HepG2 (cell line): ENCODE measurements around the gene FAM81A. TPM values are rescaled to one million over a fixed set of nuclear protein-coding genes. Genes with fewer than 3 reads are reported as not detected.

Source experiments
- ATAC-seq: fragments of 200-7000 bp; cut with Tn5 transposase; 3 replicates; pipeline ENCODE4 v1.9.1; 2020; ENCODE audit warnings: mild to moderate bottlenecking, moderate library complexity
- BruUV-seq: library from RNA; stranded (reverse); fragments of 400-500 nt; replicated peaks from 2 replicates; lab custom pipeline; 2021; lab: Mats Ljungman, UMichigan
- CTCF ChIA-PET: fragments of 300-600 bp; formaldehyde crosslinking; extraction: SDS; loops from one replicate; lab custom pipeline; 2021; ENCODE audit warnings: low total read pairs, inconsistent platforms, low intra/inter-chr PET ratio; lab: Yijun Ruan, JAX
- POLR2A ChIA-PET: fragments of 350-600 bp; sonication (Branson Sonifier 250); formaldehyde crosslinking; loops from one replicate; lab custom pipeline; 2020; ENCODE audit warnings: antibody characterized with exemption, inconsistent platforms; lab: Yijun Ruan, JAX
- DNase-seq: peaks from one replicate; pipeline ENCODE4 v3.0.0-alpha.2; 2015; ENCODE audit warnings: low spot score
- FAIRE-seq: peaks from 3 replicates; lab custom pipeline; 2011; peaks lifted over from hg19 to GRCh38; lab: Jason Lieb, UNC
- H2AFZ ChIP-seq: one replicate; pipeline ENCODE4 v1.6.1; 2011; ENCODE audit warnings: low read length, inconsistent platforms
- H3K27ac ChIP-seq: fragments of 300-600 bp; 3 replicates; pipeline ENCODE4 v1.8.0; 2011; ENCODE audit warnings: mixed run types, mild to moderate bottlenecking, mixed read lengths, low read length, inconsistent platforms; ENCODE audit not compliant: insufficient read depth; ENCODE audit errors: extremely low read length
- H3K27me3 ChIP-seq, 2 experiments: fragments of 200-600 bp in 1 of 2; 2 replicates in 1 of 2; 3 replicates in 1 of 2; pipeline versions ENCODE4 v1.6.0 to v1.8.0; 2011; ENCODE audit warnings: low read length in 2 of 2, mild to moderate bottlenecking in 2 of 2, moderate library complexity in 2 of 2, inconsistent platforms in 1 of 2; ENCODE audit not compliant: insufficient read depth in 2 of 2, control insufficient read depth in 1 of 2
- H3K36me3 ChIP-seq, 2 experiments: fragments of 200-600 bp in 1 of 2; replicated peaks in 1 of 2; 2 replicates in 1 of 2; 3 replicates in 1 of 2; pipeline versions ENCODE4 v1.5.1 to v1.8.0; 2011; ENCODE audit warnings: low read length in 2 of 2, inconsistent platforms in 1 of 2; ENCODE audit not compliant: insufficient read depth in 2 of 2, control insufficient read depth in 1 of 2
- H3K4me1 ChIP-seq: 2 replicates; pipeline ENCODE4 v1.5.1; 2012; ENCODE audit warnings: low read length, inconsistent platforms; ENCODE audit not compliant: insufficient read depth
- H3K4me2 ChIP-seq: 2 replicates; pipeline ENCODE4 v1.6.0; 2011; ENCODE audit warnings: low read depth, low read length, inconsistent platforms
- H3K4me3 ChIP-seq, 3 experiments: fragments of 200-600 bp in 1 of 3; sonication (generic), shearing (Covaris generic) in 1 of 3; replicated peaks in 1 of 3; 2 replicates each; pipeline ENCODE4 v1.5.1; 2011 to 2016; ENCODE audit warnings: low read length in 3 of 3, inconsistent platforms in 2 of 3, low read depth in 2 of 3, mild to moderate bottlenecking in 2 of 3, control low read depth in 1 of 3, mixed read lengths in 1 of 3; ENCODE audit not compliant: insufficient read depth in 1 of 3
- H3K79me2 ChIP-seq: one replicate; pipeline ENCODE4 v1.6.1; 2011; ENCODE audit warnings: low read length, inconsistent platforms; ENCODE audit not compliant: insufficient read depth
- H3K9ac ChIP-seq: 2 replicates; pipeline ENCODE4 v1.6.0; 2011; ENCODE audit warnings: mild to moderate bottlenecking, low read depth, low read length, inconsistent platforms; ENCODE audit not compliant: insufficient read depth
- H3K9me3 ChIP-seq: 2 replicates; pipeline ENCODE4 v1.5.1; 2012; ENCODE audit warnings: mild to moderate bottlenecking, low read length
- H4K20me1 ChIP-seq: 2 replicates; pipeline ENCODE4 v1.6.0; 2011; ENCODE audit warnings: inconsistent platforms, mild to moderate bottlenecking, low read length, moderate library complexity; ENCODE audit not compliant: insufficient read depth
- AGO1 ChIP-seq: fragments of 200-400 bp; formaldehyde crosslinking; IDR thresholded peaks from 2 replicates; pipeline ENCODE4 v1.6.1; 2017; ENCODE audit warnings: mild to moderate bottlenecking, low read depth, low read length, moderate library complexity; ENCODE audit not compliant: poor library complexity, severe bottlenecking
- GZF1 ChIP-seq: sonication (generic); formaldehyde crosslinking; IDR thresholded peaks from 2 replicates; pipeline ENCODE4 v1.5.1; 2020; ENCODE audit warnings: mild to moderate bottlenecking, missing genetic modification reagents
- NONO ChIP-seq, 2 experiments: fragments of 450-650 bp in 1 of 2; sonication (generic) in 1 of 2; formaldehyde crosslinking in 1 of 2; IDR thresholded peaks in 1 of 2; conservative IDR thresholded peaks in 1 of 2; 2 replicates each; pipeline versions ENCODE4 v1.6.1 to v1.8.0; 2017 to 2022; ENCODE audit warnings: mild to moderate bottlenecking in 1 of 2, missing genetic modification reagents in 1 of 2, moderate library complexity in 1 of 2
- NR2F6 ChIP-seq, 2 experiments: IDR thresholded peaks; 2 replicates each; pipeline ENCODE4 v1.6.1; 2016; ENCODE audit warnings: antibody characterized with exemption in 1 of 2, mild to moderate bottlenecking in 1 of 2
- PHF8 ChIP-seq: sonication (generic); formaldehyde crosslinking; IDR thresholded peaks from 2 replicates; pipeline ENCODE4 v1.5.0; 2020; ENCODE audit warnings: missing genetic modification reagents
- SMC3 ChIP-seq: IDR thresholded peaks from 2 replicates; pipeline ENCODE4 v1.6.1; 2011; ENCODE audit warnings: low read length, improper control_type of control experiment
- SP2 ChIP-seq: sonication (generic); formaldehyde crosslinking; IDR thresholded peaks from 2 replicates; pipeline ENCODE4 v1.5.1; 2020; ENCODE audit warnings: mild to moderate bottlenecking, missing genetic modification reagents
- SRF ChIP-seq: IDR thresholded peaks from 2 replicates; pipeline ENCODE4 v1.6.1; 2011; ENCODE audit warnings: mild to moderate bottlenecking, low read depth, low read length, moderate library complexity
- STAG1 ChIP-seq: sonication (generic); formaldehyde crosslinking; IDR thresholded peaks from 2 replicates; pipeline ENCODE4 v1.4.0; 2020; ENCODE audit warnings: missing genetic modification reagents
- TCF7L2 ChIP-seq: IDR thresholded peaks from 2 replicates; pipeline ENCODE4 v1.6.1; 2011; ENCODE audit warnings: mild to moderate bottlenecking, low read depth, low read length, moderate library complexity
- U2AF2 ChIP-seq: fragments of 200-400 bp; formaldehyde crosslinking; IDR thresholded peaks from 2 replicates; pipeline ENCODE4 v1.6.1; 2017; ENCODE audit warnings: low read depth, mild to moderate bottlenecking, low read length
- ZNF879 ChIP-seq: sonication (generic); formaldehyde crosslinking; IDR thresholded peaks from 2 replicates; pipeline ENCODE4 v1.8.1; 2023; ENCODE audit warnings: missing genetic modification reagents
- WGBS: methylation state at CpG from one replicate; pipeline ENCODE4 v1.1.6; 2017; ENCODE audit warnings: low lambda C conversion rate; 5-methylcytosine and 5-hydroxymethylcytosine counted together
- in situ Hi-C: cut with HindIII; loops from 2 replicates; pipeline ENCODE4 v1.10.0; 2017; ENCODE audit warnings: low pct_unique_long_range_greater_than_20kb; ENCODE audit not compliant: extremely low pct_ligation_motif_present
- intact Hi-C: fragments of 100-400 bp; cut with micrococcal nuclease; formaldehyde crosslinking; loops from one replicate; pipeline ENCODE4 v1.10.0; 2022; ENCODE audit not compliant: unreplicated experiment
- polyA plus RNA-seq, 8 experiments: library from polyadenylated mRNA; depleted of rRNA in 3 of 8; stranded (reverse) in 7 of 8; unstranded in 1 of 8; fragments of >200 nt; fragmentation: Illumina TruSeq in 4 of 8; extraction: Trizol in 4 of 8; gene quantifications; 2 replicates each; pipeline versions ENCODE4 v1.2.1 to v1.2.3, GENCODE V29; 2011 to 2016; ENCODE audit warnings: low read depth in 4 of 8, missing spikeins in 1 of 8, mixed read lengths in 1 of 8; ENCODE audit not compliant: insufficient read depth in 1 of 8
- total RNA-seq, 5 experiments: library from RNA; depleted of rRNA; stranded (reverse); fragments of >200 nt; fragmentation: Illumina TruSeq; extraction: Trizol; gene quantifications; 2 replicates each; pipeline ENCODE4 v1.2.3, GENCODE V29; 2016; ENCODE audit warnings: low read depth in 1 of 5
- TF ChIP-seq, protein P1 (sequence below): sonication (generic); formaldehyde crosslinking; IDR thresholded peaks from 2 replicates; pipeline ENCODE4 v1.9.0; 2021; ENCODE audit warnings: missing genetic modification reagents, borderline replicate concordance
- TF ChIP-seq, protein P2 (sequence below): sonication (generic); formaldehyde crosslinking; IDR thresholded peaks from 2 replicates; pipeline ENCODE4 v1.4.0; 2020; ENCODE audit warnings: missing genetic modification reagents, borderline replicate concordance
- TF ChIP-seq, protein P3 (sequence below), 2 experiments: sonication (generic) in 1 of 2; formaldehyde crosslinking in 1 of 2; IDR thresholded peaks; 2 replicates each; pipeline versions ENCODE4 v1.5.1 to v1.6.1; 2011 to 2020; ENCODE audit warnings: borderline replicate concordance in 1 of 2, low read depth in 1 of 2, low read length in 1 of 2, mild to moderate bottlenecking in 1 of 2, missing genetic modification reagents in 1 of 2, moderate library complexity in 1 of 2

FAM81A gene
- total and polyA plus RNA-seq, 2 of the 13 experiments (the other 11 are each of a cell fraction or from before 2014, with no cell fraction given): 0.09 TPM; not detected in 1

DNA sequence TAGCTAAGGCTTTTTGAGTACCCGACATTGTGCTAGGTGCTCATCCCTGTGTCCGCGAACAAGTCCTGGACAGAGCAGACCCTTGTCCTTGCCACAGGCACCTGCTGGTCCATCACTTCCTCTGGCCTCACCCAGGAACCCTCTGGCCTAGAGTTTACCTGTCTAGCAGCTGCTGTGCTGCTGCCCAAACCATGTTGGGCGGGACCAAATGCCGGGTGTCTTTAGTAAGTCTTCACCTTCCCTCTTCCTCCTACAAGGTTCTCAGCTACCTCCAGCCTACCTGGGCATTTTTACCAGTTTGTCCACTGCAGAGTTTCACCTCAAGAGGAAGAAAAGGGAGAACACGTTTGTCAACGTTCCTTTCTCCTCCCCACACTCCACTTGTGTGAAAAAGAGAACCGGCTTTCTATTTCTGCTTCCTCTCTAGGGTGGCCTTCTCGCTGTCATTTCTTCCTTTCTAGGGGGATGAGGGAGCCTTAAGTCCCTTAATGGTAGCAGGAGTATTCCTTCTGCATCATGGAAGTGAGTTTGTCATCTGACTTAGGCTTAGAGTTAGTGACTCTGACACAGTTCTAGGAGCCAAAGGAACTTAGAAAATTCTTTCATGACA, 93.2 kb downstream of the FAM81A start (continued):
- TF ChIP-seq, protein P1, sequence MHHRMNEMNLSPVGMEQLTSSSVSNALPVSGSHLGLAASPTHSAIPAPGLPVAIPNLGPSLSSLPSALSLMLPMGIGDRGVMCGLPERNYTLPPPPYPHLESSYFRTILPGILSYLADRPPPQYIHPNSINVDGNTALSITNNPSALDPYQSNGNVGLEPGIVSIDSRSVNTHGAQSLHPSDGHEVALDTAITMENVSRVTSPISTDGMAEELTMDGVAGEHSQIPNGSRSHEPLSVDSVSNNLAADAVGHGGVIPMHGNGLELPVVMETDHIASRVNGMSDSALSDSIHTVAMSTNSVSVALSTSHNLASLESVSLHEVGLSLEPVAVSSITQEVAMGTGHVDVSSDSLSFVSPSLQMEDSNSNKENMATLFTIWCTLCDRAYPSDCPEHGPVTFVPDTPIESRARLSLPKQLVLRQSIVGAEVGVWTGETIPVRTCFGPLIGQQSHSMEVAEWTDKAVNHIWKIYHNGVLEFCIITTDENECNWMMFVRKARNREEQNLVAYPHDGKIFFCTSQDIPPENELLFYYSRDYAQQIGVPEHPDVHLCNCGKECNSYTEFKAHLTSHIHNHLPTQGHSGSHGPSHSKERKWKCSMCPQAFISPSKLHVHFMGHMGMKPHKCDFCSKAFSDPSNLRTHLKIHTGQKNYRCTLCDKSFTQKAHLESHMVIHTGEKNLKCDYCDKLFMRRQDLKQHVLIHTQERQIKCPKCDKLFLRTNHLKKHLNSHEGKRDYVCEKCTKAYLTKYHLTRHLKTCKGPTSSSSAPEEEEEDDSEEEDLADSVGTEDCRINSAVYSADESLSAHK (CRISPR knock-in tag): no peak
- TF ChIP-seq ZNF879 (CRISPR knock-in tag) (no peak), SP2 (CRISPR knock-in tag) (no peak), TCF7L2 (no peak)
- TF ChIP-seq, all 625 proteins: peak for 0

DNA sequence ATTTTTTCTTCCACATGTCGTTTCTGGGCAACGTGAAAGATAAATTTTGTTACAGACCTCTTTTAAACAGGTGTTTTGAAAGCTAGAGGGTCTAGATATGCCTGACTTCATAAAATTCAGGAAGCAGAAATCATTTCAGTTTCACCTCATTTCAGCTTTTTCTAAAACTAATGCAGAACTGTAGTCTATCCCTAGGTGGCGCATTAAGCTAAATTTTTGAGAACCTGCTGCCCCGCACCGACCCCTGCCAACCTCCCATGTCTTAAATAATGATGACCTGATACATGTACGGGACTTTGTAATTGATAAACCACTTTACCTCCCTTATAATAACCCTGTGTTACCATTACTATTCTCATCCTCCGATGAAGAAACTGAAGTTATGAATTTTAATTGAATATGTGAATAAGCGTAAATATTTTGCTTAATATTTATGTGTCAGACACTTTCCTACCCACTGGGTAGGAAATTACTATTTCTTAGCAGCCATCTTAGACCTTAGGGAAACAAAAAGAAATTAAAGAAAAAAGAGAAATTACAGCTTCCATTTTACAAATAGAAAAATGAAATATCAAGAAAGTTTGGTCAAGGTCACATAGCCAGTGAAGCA, 94.9 kb downstream of the FAM81A start:
- POLR2A ChIA-PET: no interaction called here
- in situ Hi-C loops (no loop called here), intact Hi-C loops (loop anchor here (1.0 to 2.0 kb wide), 2 partner anchors 30 to 89 kb away; no protein-coding TSS in a partner anchor)
- Histone ChIP-seq H3K9me3 (no peaks in the 10 kb centered on the region), H3K79me2 (no peaks in the 10 kb centered on the region), H2AFZ (no peak overlapping the region), H3K27me3 (peaks cover 2 to 8% of the 10 kb centered on the region in 2 experiments; a peak in 4 of 5 replicates), H3K4me2 (no peak overlapping the region), H3K4me3 (no peak overlapping the region), H4K20me1 (no peaks in the 10 kb centered on the region), H3K36me3 (no peaks in the 10 kb centered on the region), H3K27ac (no peak overlapping the region), H3K9ac (no peak overlapping the region), H3K4me1 (peaks cover 20% of the 10 kb centered on the region)
- peak; percentile 77 for FAIRE-seq
- CTCF ChIA-PET: interaction anchor here (0.8 to 2.2 kb wide), 4 partner anchors 30 to 105 kb away, joined by 3 to 72 read pairs (median 4); no protein-coding TSS in a partner anchor
- no TSS peak for BruUV-seq
- 15% methylated on average over 8 of the region's 8 CpGs for WGBS
- peak; percentile 41 for DNase-seq
- ATAC-seq: 0 out of 3 replicates have a peak, but pooled peaks have one; percentile 26
- TF ChIP-seq, protein P2, sequence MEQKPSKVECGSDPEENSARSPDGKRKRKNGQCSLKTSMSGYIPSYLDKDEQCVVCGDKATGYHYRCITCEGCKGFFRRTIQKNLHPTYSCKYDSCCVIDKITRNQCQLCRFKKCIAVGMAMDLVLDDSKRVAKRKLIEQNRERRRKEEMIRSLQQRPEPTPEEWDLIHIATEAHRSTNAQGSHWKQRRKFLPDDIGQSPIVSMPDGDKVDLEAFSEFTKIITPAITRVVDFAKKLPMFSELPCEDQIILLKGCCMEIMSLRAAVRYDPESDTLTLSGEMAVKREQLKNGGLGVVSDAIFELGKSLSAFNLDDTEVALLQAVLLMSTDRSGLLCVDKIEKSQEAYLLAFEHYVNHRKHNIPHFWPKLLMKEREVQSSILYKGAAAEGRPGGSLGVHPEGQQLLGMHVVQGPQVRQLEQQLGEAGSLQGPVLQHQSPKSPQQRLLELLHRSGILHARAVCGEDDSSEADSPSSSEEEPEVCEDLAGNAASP (CRISPR knock-in tag): 0 out of 2 replicates have a peak, but pooled peaks have one; percentile 23
- TF ChIP-seq SMC3 (peak; percentile 86), GZF1 (CRISPR knock-in tag) (no peak), PHF8 (CRISPR knock-in tag) (no peak), NONO (IDR thresholded peaks at IDR 0.05) (no peak), NONO (CRISPR knock-in tag; conservative IDR thresholded peaks at IDR 0.05) (no peak), U2AF2 (no peak), AGO1 (no peak), STAG1 (CRISPR knock-in tag) (peak; percentile 87), SRF (no peak), NR2F6 (IDR thresholded peaks at IDR 0.05) (peak; percentile 46; the same call in 1 of the 2 replicates), NR2F6 (CRISPR knock-in tag; IDR thresholded peaks at IDR 0.05) (peak; percentile 14; the same call in 1 of the 2 replicates)
- TF ChIP-seq, protein P3, sequence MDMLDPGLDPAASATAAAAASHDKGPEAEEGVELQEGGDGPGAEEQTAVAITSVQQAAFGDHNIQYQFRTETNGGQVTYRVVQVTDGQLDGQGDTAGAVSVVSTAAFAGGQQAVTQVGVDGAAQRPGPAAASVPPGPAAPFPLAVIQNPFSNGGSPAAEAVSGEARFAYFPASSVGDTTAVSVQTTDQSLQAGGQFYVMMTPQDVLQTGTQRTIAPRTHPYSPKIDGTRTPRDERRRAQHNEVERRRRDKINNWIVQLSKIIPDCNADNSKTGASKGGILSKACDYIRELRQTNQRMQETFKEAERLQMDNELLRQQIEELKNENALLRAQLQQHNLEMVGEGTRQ (IDR thresholded peaks at IDR 0.05; ENCODE audit: low read depth, low read length): no peak
- TF ChIP-seq, protein P3 (CRISPR knock-in tag; IDR thresholded peaks at IDR 0.05; ENCODE audit: borderline replicate concordance): no peak
